Smooth muscle cell (in vitro differentiated cells): ENCODE data around the gene OR7G1. TPM values are rescaled to one million over a fixed set of nuclear protein-coding genes. Genes with fewer than 3 reads are reported as not detected.

Experiments used
- DNase-seq: peaks from one replicate; lab custom pipeline; 2025; ENCODE audit not compliant: unreplicated experiment; lab: John Stamatoyannopoulos, UW
- H2AFZ ChIP-seq: fragments of 200-600 bp; sonication (generic); 2 replicates; pipeline ENCODE4 v1.6.0; 2016; ENCODE audit warnings: antibody characterized with exemption, low read depth, mild to moderate bottlenecking
- H3F3A ChIP-seq: fragments of 200-600 bp; sonication (generic); 2 replicates; pipeline ENCODE4 v1.6.0; 2017; ENCODE audit warnings: antibody characterized with exemption, low read depth
- H3K27ac ChIP-seq: fragments of 200-600 bp; sonication (generic); 2 replicates; pipeline ENCODE4 v1.5.1; 2016; ENCODE audit warnings: low read depth, mild to moderate bottlenecking
- H3K27me3 ChIP-seq: fragments of 200-600 bp; sonication (generic); 2 replicates; pipeline ENCODE4 v1.6.1; 2016; ENCODE audit warnings: low read depth, mild to moderate bottlenecking
- H3K36me3 ChIP-seq: fragments of 200-600 bp; sonication (generic); 2 replicates; pipeline ENCODE4 v1.5.1; 2016; ENCODE audit warnings: low read depth
- H3K4me1 ChIP-seq: fragments of 200-600 bp; sonication (generic); 2 replicates; pipeline ENCODE4 v1.5.1; 2016; ENCODE audit warnings: low read depth
- H3K4me2 ChIP-seq: fragments of 200-600 bp; sonication (generic); 2 replicates; pipeline ENCODE4 v1.6.0; 2016; ENCODE audit warnings: mild to moderate bottlenecking
- H3K4me3 ChIP-seq: fragments of 200-600 bp; sonication (generic); 2 replicates; pipeline ENCODE4 v1.5.1; 2016; ENCODE audit warnings: mild to moderate bottlenecking
- H3K79me2 ChIP-seq: fragments of 200-600 bp; sonication (generic); 2 replicates; pipeline ENCODE4 v1.6.0; 2016; ENCODE audit warnings: low read depth, mild to moderate bottlenecking
- H3K9ac ChIP-seq: fragments of 200-600 bp; sonication (generic); 2 replicates; pipeline ENCODE4 v1.6.0; 2016; ENCODE audit warnings: low read depth
- H3K9me3 ChIP-seq: fragments of 200-600 bp; sonication (generic); replicated peaks from 2 replicates; pipeline ENCODE4 v1.5.1; 2016; ENCODE audit warnings: low read depth
- H4K20me1 ChIP-seq: fragments of 200-600 bp; sonication (generic); 2 replicates; pipeline ENCODE4 v1.6.0; 2016; ENCODE audit warnings: low read depth
- WGBS: methylation state at CpG from one replicate; pipeline ENCODE4 v1.1.7; 2016; ENCODE audit warnings: low lambda C conversion rate; 5-methylcytosine and 5-hydroxymethylcytosine counted together
- polyA plus RNA-seq: library from polyadenylated mRNA; unstranded; fragments of >200 nt; fragmentation: Nextera tagmentation; extraction: Ambion mirVana; gene quantifications from 2 replicates; pipeline ENCODE4 v1.2.1, GENCODE V29; 2016
- total RNA-seq: library from RNA; depleted of rRNA; stranded (reverse); fragments of >200 nt; gene quantifications from 2 replicates; pipeline ENCODE4 v1.2.3, GENCODE V29; 2014
- TF ChIP-seq, protein P1 (sequence below): fragments of 200-600 bp; sonication (generic); IDR thresholded peaks from 2 replicates; pipeline ENCODE4 v1.5.1; 2017; ENCODE audit warnings: borderline replicate concordance, mild to moderate bottlenecking, antibody characterized with exemption; ENCODE audit not compliant: insufficient read depth, poor library complexity, severe bottlenecking

The OR7G1 gene
- total and polyA plus RNA-seq, 2 experiments from 2014 or later, result not detected

DNA sequence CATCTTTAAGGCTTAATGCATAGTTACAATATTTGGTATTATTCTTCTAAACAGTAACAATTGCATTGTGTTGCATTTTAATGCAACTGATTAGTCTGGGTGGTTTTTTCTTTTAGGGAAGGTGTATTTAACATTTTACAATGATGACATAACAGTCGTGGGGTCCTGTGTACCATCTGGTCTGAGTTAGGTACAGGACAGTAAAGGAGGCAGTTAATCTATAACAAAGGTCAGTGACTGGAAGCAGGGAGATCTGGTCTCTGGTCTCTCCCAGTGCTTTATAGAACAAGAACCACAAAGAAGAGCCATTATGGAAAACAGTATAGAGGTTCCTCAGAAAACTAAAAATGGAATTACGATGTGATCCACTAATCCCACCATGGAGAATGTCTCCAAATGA is 5.6 kb downstream of the OR7G1 start:
- H3K9ac ChIP-seq, result no peak overlapping the region
- no peak overlapping the region for H3K4me3 ChIP-seq
- H3K9me3 ChIP-seq, result no peaks in the 10 kb centered on the region
- 47% methylated on average over 2 of the region's 2 CpGs for WGBS
- no peaks in the 10 kb centered on the region for H3K36me3 ChIP-seq
- H3K27me3 ChIP-seq, result no peaks in the 10 kb centered on the region
- no peak overlapping the region for H2AFZ ChIP-seq
- H3K4me1 ChIP-seq, result no peaks in the 10 kb centered on the region
- H3K27ac ChIP-seq, result no peak overlapping the region
- H4K20me1 ChIP-seq, result no peaks in the 10 kb centered on the region
- TF ChIP-seq, protein P1, sequence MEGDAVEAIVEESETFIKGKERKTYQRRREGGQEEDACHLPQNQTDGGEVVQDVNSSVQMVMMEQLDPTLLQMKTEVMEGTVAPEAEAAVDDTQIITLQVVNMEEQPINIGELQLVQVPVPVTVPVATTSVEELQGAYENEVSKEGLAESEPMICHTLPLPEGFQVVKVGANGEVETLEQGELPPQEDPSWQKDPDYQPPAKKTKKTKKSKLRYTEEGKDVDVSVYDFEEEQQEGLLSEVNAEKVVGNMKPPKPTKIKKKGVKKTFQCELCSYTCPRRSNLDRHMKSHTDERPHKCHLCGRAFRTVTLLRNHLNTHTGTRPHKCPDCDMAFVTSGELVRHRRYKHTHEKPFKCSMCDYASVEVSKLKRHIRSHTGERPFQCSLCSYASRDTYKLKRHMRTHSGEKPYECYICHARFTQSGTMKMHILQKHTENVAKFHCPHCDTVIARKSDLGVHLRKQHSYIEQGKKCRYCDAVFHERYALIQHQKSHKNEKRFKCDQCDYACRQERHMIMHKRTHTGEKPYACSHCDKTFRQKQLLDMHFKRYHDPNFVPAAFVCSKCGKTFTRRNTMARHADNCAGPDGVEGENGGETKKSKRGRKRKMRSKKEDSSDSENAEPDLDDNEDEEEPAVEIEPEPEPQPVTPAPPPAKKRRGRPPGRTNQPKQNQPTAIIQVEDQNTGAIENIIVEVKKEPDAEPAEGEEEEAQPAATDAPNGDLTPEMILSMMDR, result no peak
- no peaks in the 10 kb centered on the region for H3K79me2 ChIP-seq
- no peak overlapping the region for H3K4me2 ChIP-seq
- DNase-seq, result no peak
- H3F3A ChIP-seq, result no peaks in the 10 kb centered on the region

DNA sequence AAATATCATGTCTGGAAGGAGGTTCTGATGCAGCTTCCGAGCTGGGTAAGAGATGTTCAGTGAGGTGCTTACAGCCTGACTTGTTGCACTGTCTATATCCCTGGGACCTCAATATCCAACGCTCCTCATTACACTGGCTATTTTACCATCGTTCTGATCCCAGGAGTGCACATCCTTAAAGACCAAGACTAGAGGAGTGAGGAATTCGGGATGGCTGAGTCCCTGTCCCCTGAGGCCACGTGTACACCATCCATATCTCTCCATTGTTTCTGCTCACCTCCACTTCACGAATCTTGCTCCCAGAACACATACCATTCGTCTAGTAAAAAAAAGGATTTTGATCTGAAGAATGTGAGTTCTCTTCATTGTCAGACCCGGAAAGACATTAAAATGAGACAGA is 8.2 kb downstream of the OR7G1 start, which contains the start of gene OR7G2:
TSS of gene OR7G2 (minus strand) at position 101 of the 400 bp plus-strand sequence. CDS start 4,232 bp downstream, outside the sequence.
- WGBS, result 63% methylated on average over 8 of the region's 8 CpGs
- Histone ChIP-seq H3K27me3 (no peaks in the 10 kb centered on the region), H3K27ac (no peak within 1 kb of the TSS), H3K4me2 (no peak within 1 kb of the TSS), H3K4me3 (no peak within 1 kb of the TSS), H3K79me2 (no peaks in the 10 kb centered on the region), H2AFZ (no peak within 1 kb of the TSS), H3K36me3 (no peaks in the 10 kb centered on the region), H3K9me3 (no peaks in the 10 kb centered on the region), H4K20me1 (no peaks in the 10 kb centered on the region), H3F3A (no peaks in the 10 kb centered on the region), H3K4me1 (no peaks in the 10 kb centered on the region), H3K9ac (no peak within 1 kb of the TSS)
- TF ChIP-seq, protein P1, result no peak
- DNase-seq, result no peak

DNA sequence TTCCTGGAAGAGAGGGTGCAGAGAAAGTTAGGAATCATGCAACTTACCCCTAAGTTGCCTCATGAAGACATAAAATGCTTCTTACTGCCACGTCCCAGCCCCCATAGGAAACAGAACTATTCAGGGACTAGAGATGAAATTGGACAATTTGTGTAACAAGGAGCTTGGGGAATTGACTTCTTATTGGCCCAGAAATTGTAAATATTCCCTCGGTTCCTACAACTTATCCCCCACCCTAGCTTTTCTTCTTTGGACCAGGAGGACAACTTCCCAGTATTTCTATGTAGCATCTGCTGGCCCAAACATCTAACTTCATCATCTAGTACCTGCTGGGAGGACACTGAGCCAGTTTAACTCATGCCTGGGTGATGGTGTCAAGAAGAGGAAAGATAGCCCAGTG is 28.8 kb downstream of the OR7G1 start, which contains the start of gene OR1M1:
TSS of gene OR1M1 (plus strand) at position 301 of the 400 bp plus-strand sequence. CDS start 6,184 bp downstream, outside the sequence.
- no peaks in the 10 kb centered on the region for H3K9me3 ChIP-seq
- 59% methylated on average over 2 of the region's 2 CpGs for WGBS
- no peaks in the 10 kb centered on the region for H3K27me3 ChIP-seq
- H3K4me1 ChIP-seq, result no peaks in the 10 kb centered on the region
- H3K27ac ChIP-seq, result no peak within 1 kb of the TSS
- H3K4me2 ChIP-seq, result no peak within 1 kb of the TSS
- H2AFZ ChIP-seq, result no peak within 1 kb of the TSS
- no peaks in the 10 kb centered on the region for H4K20me1 ChIP-seq
- no peak within 1 kb of the TSS for H3K9ac ChIP-seq
- no peaks in the 10 kb centered on the region for H3K79me2 ChIP-seq
- H3K36me3 ChIP-seq, result no peaks in the 10 kb centered on the region
- H3K4me3 ChIP-seq, result no peak within 1 kb of the TSS
- no peaks in the 10 kb centered on the region for H3F3A ChIP-seq
- TF ChIP-seq, protein P1, result no peak
- no peak for DNase-seq

GRCh38 chr19:9078651-9079050 is 36.9 kb downstream of the OR7G1 start:
- no peak for DNase-seq
- no peaks in the 10 kb centered on the region for H3K9me3 ChIP-seq
- no peak overlapping the region for H2AFZ ChIP-seq
- TF ChIP-seq, protein P1, result no peak
- H4K20me1 ChIP-seq, result no peaks in the 10 kb centered on the region
- peaks cover 5% of the 10 kb centered on the region for H3F3A ChIP-seq
- no peaks in the 10 kb centered on the region for H3K36me3 ChIP-seq
- H3K79me2 ChIP-seq, result no peaks in the 10 kb centered on the region
- no peaks in the 10 kb centered on the region for H3K27me3 ChIP-seq
- no peak overlapping the region for H3K4me3 ChIP-seq
- H3K9ac ChIP-seq, result no peak overlapping the region
- H3K4me2 ChIP-seq, result no peak overlapping the region
- H3K27ac ChIP-seq, result no peak overlapping the region
- WGBS, result 70% methylated on average over 4 of the region's 4 CpGs
- peaks cover 5% of the 10 kb centered on the region for H3K4me1 ChIP-seq
